H9 (cell line): ENCODE measurements around the gene MAGOH. TPM values are rescaled to one million over a fixed set of nuclear protein-coding genes. Genes with fewer than 3 reads are reported as not detected.

Source experiments
- DNase-seq: peaks from one replicate; pipeline ENCODE4 v3.0.0-alpha.2; 2017
- H2AFZ ChIP-seq: one replicate; pipeline ENCODE4 v1.6.1; 2013; ENCODE audit warnings: mild to moderate bottlenecking, low read length, control low read depth, moderate library complexity
- H2AK5ac ChIP-seq: 2 replicates; pipeline ENCODE4 v1.6.1; 2013; ENCODE audit warnings: low read length, control low read depth, mixed read lengths; ENCODE audit not compliant: insufficient read length
- H2BK120ac ChIP-seq: one replicate; pipeline ENCODE4 v1.6.1; 2013; ENCODE audit warnings: low read depth, mild to moderate bottlenecking, low read length, control low read depth, inconsistent platforms; ENCODE audit not compliant: poor library complexity, severe bottlenecking
- H2BK12ac ChIP-seq: 2 replicates; pipeline ENCODE4 v1.6.1; 2013; ENCODE audit warnings: low read length, control low read depth, mixed read lengths, low read depth; ENCODE audit not compliant: insufficient read length
- H2BK15ac ChIP-seq: 2 replicates; pipeline ENCODE4 v1.6.1; 2013; ENCODE audit warnings: low read depth, low read length, control low read depth
- H2BK20ac ChIP-seq: one replicate; pipeline ENCODE4 v1.6.1; 2013; ENCODE audit warnings: low read depth, mild to moderate bottlenecking, low read length, control low read depth, inconsistent platforms; ENCODE audit not compliant: poor library complexity, severe bottlenecking
- H2BK5ac ChIP-seq: 2 replicates; pipeline ENCODE4 v1.6.1; 2013; ENCODE audit warnings: low read length, control low read depth, mixed read lengths; ENCODE audit not compliant: insufficient read length
- H3K14ac ChIP-seq: 2 replicates; pipeline ENCODE4 v1.6.1; 2013; ENCODE audit warnings: low read length, control low read depth; ENCODE audit not compliant: insufficient read depth
- H3K18ac ChIP-seq: 2 replicates; pipeline ENCODE4 v1.6.1; 2013; ENCODE audit warnings: low read depth, mild to moderate bottlenecking, mixed read lengths, low read length, control low read depth; ENCODE audit not compliant: insufficient read length
- H3K23ac ChIP-seq: 2 replicates; pipeline ENCODE4 v1.6.1; 2013; ENCODE audit warnings: low read length, control low read depth, mixed read lengths, low read depth; ENCODE audit not compliant: insufficient read length
- H3K23me2 ChIP-seq: 2 replicates; pipeline ENCODE4 v1.6.1; 2013; ENCODE audit warnings: low read depth, mild to moderate bottlenecking, mixed read lengths, low read length, control low read depth; ENCODE audit not compliant: insufficient read length, poor library complexity, severe bottlenecking
- H3K27ac ChIP-seq: 2 replicates; pipeline ENCODE4 v1.5.1; 2013; ENCODE audit warnings: low read length, control low read depth, mixed read lengths, low read depth; ENCODE audit not compliant: insufficient read length
- H3K27me3 ChIP-seq: 2 replicates; pipeline ENCODE4 v1.6.1; 2013; ENCODE audit warnings: low read length, control low read depth, inconsistent platforms; ENCODE audit not compliant: insufficient read depth
- H3K4ac ChIP-seq: 2 replicates; pipeline ENCODE4 v1.6.1; 2013; ENCODE audit warnings: low read depth, mild to moderate bottlenecking, control low read depth, inconsistent platforms, low read length, moderate library complexity
- H3K4me1 ChIP-seq: 2 replicates; pipeline ENCODE4 v1.6.1; 2013; ENCODE audit warnings: low read length, control low read depth, inconsistent platforms; ENCODE audit not compliant: insufficient read depth
- H3K4me2 ChIP-seq: 2 replicates; pipeline ENCODE4 v1.6.1; 2013; ENCODE audit warnings: low read length, control low read depth, mixed read lengths; ENCODE audit not compliant: insufficient read length, insufficient read depth
- H3K56ac ChIP-seq: 2 replicates; pipeline ENCODE4 v1.6.1; 2013; ENCODE audit warnings: low read depth, mild to moderate bottlenecking, mixed read lengths, low read length, control low read depth; ENCODE audit not compliant: insufficient read length
- H3K79me1 ChIP-seq: 2 replicates; pipeline ENCODE4 v1.6.1; 2013; ENCODE audit warnings: low read depth, mild to moderate bottlenecking, moderate library complexity, low read length, control low read depth, inconsistent platforms; ENCODE audit not compliant: insufficient read depth, poor library complexity, severe bottlenecking
- H3K79me2 ChIP-seq: 2 replicates; pipeline ENCODE4 v1.6.1; 2013; ENCODE audit warnings: low read length, control low read depth, inconsistent platforms; ENCODE audit not compliant: insufficient read depth
- H3K9ac ChIP-seq: 2 replicates; pipeline ENCODE4 v1.6.1; 2013; ENCODE audit warnings: low read length, control low read depth, mixed read lengths; ENCODE audit not compliant: insufficient read length; ENCODE audit errors: extremely low read depth
- H3K9me3 ChIP-seq: one replicate; pipeline ENCODE4 v1.6.1; 2013; ENCODE audit warnings: low read depth, low read length, inconsistent platforms; ENCODE audit not compliant: control insufficient read depth
- H3T11ph ChIP-seq: one replicate; pipeline ENCODE4 v1.6.1; 2013; ENCODE audit warnings: mild to moderate bottlenecking, low read length, control low read depth, inconsistent platforms
- H4K20me1 ChIP-seq: one replicate; pipeline ENCODE4 v1.6.1; 2013; ENCODE audit not compliant: control insufficient read depth, insufficient read length, insufficient read depth
- H4K5ac ChIP-seq: 2 replicates; pipeline ENCODE4 v1.6.1; 2013; ENCODE audit warnings: low read depth, mild to moderate bottlenecking, mixed read lengths, low read length, control low read depth; ENCODE audit not compliant: insufficient read length
- H4K8ac ChIP-seq: replicated peaks from 2 replicates; pipeline ENCODE4 v1.6.1; 2013; ENCODE audit warnings: low read length, control low read depth, mixed read lengths, low read depth; ENCODE audit not compliant: insufficient read length
- H4K91ac ChIP-seq: 2 replicates; pipeline ENCODE4 v1.6.1; 2013; ENCODE audit warnings: low read depth, mild to moderate bottlenecking, moderate library complexity, mixed read lengths, low read length, control low read depth; ENCODE audit not compliant: insufficient read length
- H3K27ac Mint-ChIP-seq, 3 experiments: 2 replicates in 2 of 3; 3 replicates in 1 of 3; pipeline ENCODE4 v1.8.0; 2020 to 2021; ENCODE audit warnings: mixed read lengths in 3 of 3, mild to moderate bottlenecking in 1 of 3, moderate library complexity in 1 of 3
- H3K27me3 Mint-ChIP-seq: 2 replicates; pipeline ENCODE4 v1.8.0; 2021; ENCODE audit warnings: low read depth, mild to moderate bottlenecking, moderate library complexity, mixed read lengths
- H3K36me3 Mint-ChIP-seq, 3 experiments: 2 replicates in 2 of 3; 3 replicates in 1 of 3; pipeline ENCODE4 v1.8.0; 2020 to 2021; ENCODE audit warnings: low read depth in 3 of 3, mixed read lengths in 3 of 3; ENCODE audit not compliant: insufficient read depth in 1 of 3
- H3K4me1 Mint-ChIP-seq, 2 experiments: 2 replicates each; pipeline ENCODE4 v1.8.0; 2020; ENCODE audit warnings: mixed read lengths in 2 of 2
- H3K4me3 Mint-ChIP-seq, 2 experiments: 2 replicates in 1 of 2; 3 replicates in 1 of 2; pipeline ENCODE4 v1.8.0; 2020 to 2021; ENCODE audit warnings: mild to moderate bottlenecking in 2 of 2, mixed read lengths in 2 of 2, moderate library complexity in 1 of 2
- H3K9me3 Mint-ChIP-seq, 2 experiments: 2 replicates in 1 of 2; 3 replicates in 1 of 2; pipeline ENCODE4 v1.8.0; 2020; ENCODE audit warnings: mild to moderate bottlenecking in 2 of 2, mixed read lengths in 2 of 2, moderate library complexity in 1 of 2
- CTCF ChIP-seq: fragments of 200-600 bp; sonication (generic); conservative IDR thresholded peaks from 3 replicates; pipeline ENCODE4 v1.8.0; 2021; ENCODE audit warnings: antibody characterized with exemption, mild to moderate bottlenecking
- WGBS: extraction: QIAGEN DNeasy Blood & Tissue Kit; methylation state at CpG from one replicate; pipeline ENCODE4 v1.1.7; 2013; ENCODE audit warnings: missing lambda C conversion rate, low lambda C conversion rate, mixed read lengths; ENCODE audit not compliant: insufficient read length; ENCODE audit errors: extremely low coverage; 5-methylcytosine and 5-hydroxymethylcytosine counted together
- total RNA-seq: library from RNA; stranded (reverse); gene quantifications from 2 replicates; pipeline ENCODE4 v1.2.1, GENCODE V29; 2021

The MAGOH gene
- total RNA-seq, 1 experiment from 2014 or later: 81.2 TPM

- no peak overlapping the region for H4K91ac ChIP-seq
- no peak overlapping the region for H3K4me3 Mint-ChIP-seq
- no peak overlapping the region for H2BK12ac ChIP-seq
- H2BK5ac ChIP-seq: no peak overlapping the region
- H3K4me1 ChIP-seq: no peaks in the 10 kb centered on the region
- H3K23me2 ChIP-seq: no peaks in the 10 kb centered on the region
- no peak overlapping the region for H2AFZ ChIP-seq
- no peaks in the 10 kb centered on the region for H4K20me1 ChIP-seq
- H3K18ac ChIP-seq: no peak overlapping the region
- no peak overlapping the region for H3K27ac Mint-ChIP-seq
- no peaks in the 10 kb centered on the region for H3K9me3 ChIP-seq
- no CpG with 5 or more reads among the region's 1 CpG for WGBS
- no peak overlapping the region for H2BK20ac ChIP-seq
- no peak overlapping the region for H3K14ac ChIP-seq
- H3K27ac ChIP-seq: no peak overlapping the region
- H3T11ph ChIP-seq: no peak overlapping the region
- TF ChIP-seq CTCF: no peak
- no peak overlapping the region for H3K23ac ChIP-seq
- no peak overlapping the region for H3K9ac ChIP-seq
- no peaks in the 10 kb centered on the region for H3K27me3 ChIP-seq
- no peak for DNase-seq
- H3K9me3 Mint-ChIP-seq: no peaks in the 10 kb centered on the region; a peak in 1 of 5 replicates
- H3K36me3 Mint-ChIP-seq: no peaks in the 10 kb centered on the region
- H3K79me1 ChIP-seq: no peaks in the 10 kb centered on the region
- no peaks in the 10 kb centered on the region for H3K79me2 ChIP-seq
- H3K27me3 Mint-ChIP-seq: peaks cover 2% of the 10 kb centered on the region
- H3K4me1 Mint-ChIP-seq: peaks cover 9 to 14% of the 10 kb centered on the region in 2 experiments
- H4K5ac ChIP-seq: no peak overlapping the region
- no peak overlapping the region for H3K4me2 ChIP-seq
- no peak overlapping the region for H2AK5ac ChIP-seq
- no peak overlapping the region for H2BK120ac ChIP-seq
- no peak overlapping the region for H2BK15ac ChIP-seq
- H3K4ac ChIP-seq: no peak overlapping the region
- no peak overlapping the region for H4K8ac ChIP-seq
- H3K56ac ChIP-seq: no peak overlapping the region
Measured at GRCh38 chr1:53187401-53187800, 50.9 kb downstream of the MAGOH start.
